DOHH2 (cell line): Measurements from ENCODE around the gene WNT7A.

ENCODE experiments used
- CTCF ChIP-seq: fragments of 200-600 bp; sonication (generic); IDR thresholded peaks from one replicate; pipeline ENCODE4 v1.5.1; 2014; ENCODE audit warnings: antibody characterized with exemption, mild to moderate bottlenecking, low read depth, low read length; ENCODE audit not compliant: poor library complexity, severe bottlenecking
- EZH2phosphoT487 ChIP-seq: fragments of 200-600 bp; sonication (generic); IDR thresholded peaks from 2 replicates; pipeline ENCODE4 v1.6.1; 2017; ENCODE audit warnings: borderline replicate concordance, mild to moderate bottlenecking, antibody characterized with exemption, low read length, moderate library complexity, mixed read lengths

GRCh38 chr3:13825311-13825579 is 54.6 kb downstream of the WNT7A start:
- TF ChIP-seq CTCF (no peak), EZH2phosphoT487 (no peak)
